Lower leg skin (tissue), 4 donors: ENCODE results near the gene UGT1A6. TPM values are rescaled to one million over a fixed set of nuclear protein-coding genes. Genes with fewer than 3 reads are reported as not detected.

Experiments used
- DNase-seq, 2 donors: peaks; one replicate each; pipeline ENCODE4 v3.0.0-alpha.2; 2019; ENCODE audit warnings: low spot score in 2 of 2
- H3K4me3 ChIP-seq: fragments of 200-600 bp; sonication (generic); 2 replicates; pipeline ENCODE4 v1.5.1; 2017; ENCODE audit warnings: mild to moderate bottlenecking, low read depth; ENCODE audit not compliant: poor library complexity, severe bottlenecking
- CTCF ChIP-seq, 3 donors: fragments of 450-650 bp; IDR thresholded peaks; one replicate each; pipeline ENCODE4 v1.5.1; 2016; ENCODE audit warnings: antibody characterized with exemption in 3 of 3, mild to moderate bottlenecking in 3 of 3, moderate library complexity in 2 of 3
- POLR2A ChIP-seq, 2 donors: fragments of 450-650 bp; IDR thresholded peaks; one replicate each; pipeline ENCODE4 v1.6.1; 2016 to 2017; ENCODE audit warnings: antibody characterized with exemption in 2 of 2, mild to moderate bottlenecking in 1 of 2, moderate library complexity in 1 of 2
- WGBS, 2 donors: methylation state at CpG; one replicate each; pipeline ENCODE4 v1.1.5; 2018; 5-methylcytosine and 5-hydroxymethylcytosine counted together
- intact Hi-C: fragments of 100-400 bp; cut with DNase I; formaldehyde crosslinking; loops from one replicate; pipeline ENCODE4 v1.15.0; 2023; ENCODE audit warnings: low total_unique reads
- total RNA-seq, 4 donors: library from RNA; depleted of rRNA; stranded (reverse); fragments of >200 nt; gene quantifications; one replicate each; pipeline ENCODE4 v1.1.0, GENCODE V29; 2016

UGT1A6 gene
- total RNA-seq, 4 donors from 2014 or later, result 11.5 to 35.6 (median 14.4) TPM

- no peak overlapping the region for H3K4me3 ChIP-seq
- intact Hi-C loops, result no loop called here
- DNase-seq, result no peak
- TF ChIP-seq POLR2A (IDR thresholded peaks at IDR 0.05) (no peak), CTCF (IDR thresholded peaks at IDR 0.05) (no peak)
- WGBS, 2 donors, result 69% methylated on average over 2 of the region's 2 CpGs
Measured at GRCh38 chr2:233803292-233803911, 110.7 kb downstream of the UGT1A6 start.

GRCh38 chr2:233803994-233804393 lies 111.3 kb downstream of the UGT1A6 start:
- no peak overlapping the region for H3K4me3 ChIP-seq
- intact Hi-C loops, result no loop called here
- DNase-seq, result peak in 1 of 2 donors; percentile 72
- TF ChIP-seq POLR2A (IDR thresholded peaks at IDR 0.05) (no peak), CTCF (IDR thresholded peaks at IDR 0.05) (no peak)
- WGBS, 2 donors, result 62 to 70% methylated on average over 8 of the region's 8 CpGs

GRCh38 chr2:233807215-233807865 lies 114.7 kb downstream of the UGT1A6 start:
- intact Hi-C loops, result no loop called here
- WGBS, 2 donors, result 75 to 80% methylated on average over 12 of the region's 12 CpGs
- H3K4me3 ChIP-seq, result no peak overlapping the region
- no peak for TF ChIP-seq POLR2A (IDR thresholded peaks at IDR 0.05)
- TF ChIP-seq CTCF (IDR thresholded peaks at IDR 0.05), result no peak
- DNase-seq, result no peak

- 76 to 79% methylated on average over 10 of the region's 10 CpGs for WGBS, 2 donors
- peak in 1 of 2 donors; percentile 80 for DNase-seq
- intact Hi-C loops, result no loop called here
- TF ChIP-seq CTCF (IDR thresholded peaks at IDR 0.05), result no peak
- no peak for TF ChIP-seq POLR2A (IDR thresholded peaks at IDR 0.05)
- no peak overlapping the region for H3K4me3 ChIP-seq
Measured at GRCh38 chr2:233807966-233808935, 115.6 kb downstream of the UGT1A6 start.

GRCh38 chr2:233810385-233810784 lies 117.7 kb downstream of the UGT1A6 start:
- DNase-seq, result no peak
- intact Hi-C loops, result no loop called here
- H3K4me3 ChIP-seq, result no peak overlapping the region
- WGBS, 2 donors, result 75 to 87% methylated on average over 6 of the region's 6 CpGs
- no peak for TF ChIP-seq POLR2A (IDR thresholded peaks at IDR 0.05)
- no peak for TF ChIP-seq CTCF (IDR thresholded peaks at IDR 0.05)
